Breast epithelium (tissue), 4 donors: ENCODE measurements around the gene CPNE6. TPM values are rescaled to one million over a fixed set of nuclear protein-coding genes. Genes with fewer than 3 reads are reported as not detected.

Experiments used
- DNase-seq, 2 donors: peaks; one replicate each; pipeline ENCODE4 v3.0.0-alpha.2; 2019; ENCODE audit warnings: low spot score in 2 of 2
- H3K27ac ChIP-seq, 2 donors: fragments of 200-600 bp; sonication (generic) in 1 of 2; one replicate each; pipeline ENCODE4 v1.5.1; 2016 to 2019; ENCODE audit warnings: mild to moderate bottlenecking in 1 of 2
- H3K27me3 ChIP-seq, 2 donors: fragments of 200-600 bp; sonication (generic) in 1 of 2; one replicate each; pipeline versions ENCODE4 v1.5.1 to v1.6.0; 2017 to 2019; ENCODE audit warnings: control low read depth in 1 of 2, mild to moderate bottlenecking in 1 of 2
- H3K36me3 ChIP-seq: fragments of 200-600 bp; one replicate; pipeline ENCODE4 v1.5.1; 2019
- H3K4me1 ChIP-seq, 2 donors: fragments of 200-600 bp; sonication (generic); one replicate each; pipeline ENCODE4 v1.5.1; 2016 to 2019; ENCODE audit warnings: control low read depth in 1 of 2
- H3K4me3 ChIP-seq, 3 donors: fragments of 200-600 bp; sonication (generic); 1 replicate in 2 of 3; 2 replicates in 1 of 3; pipeline ENCODE4 v1.5.1; 2016 to 2019; ENCODE audit warnings: mild to moderate bottlenecking in 3 of 3, moderate library complexity in 2 of 3
- H3K9me3 ChIP-seq, 2 donors: fragments of 200-600 bp; sonication (generic) in 1 of 2; one replicate each; pipeline ENCODE4 v1.5.1; 2016 to 2019; ENCODE audit warnings: control low read depth in 1 of 2
- POLR2A ChIP-seq: fragments of 450-650 bp; IDR thresholded peaks from one replicate; pipeline ENCODE4 v1.6.1; 2016; ENCODE audit warnings: antibody characterized with exemption, mild to moderate bottlenecking, moderate library complexity
- POLR2AphosphoS5 ChIP-seq, 3 donors: sonication (generic); formaldehyde crosslinking; IDR thresholded peaks; one replicate each; pipeline ENCODE4 v1.6.1; 2017; ENCODE audit warnings: antibody characterized with exemption in 3 of 3
- intact Hi-C: fragments of 100-400 bp; cut with DNase I; formaldehyde crosslinking; loops from one replicate; pipeline ENCODE4 v1.15.1; 2023; ENCODE audit warnings: low total_unique reads
- total RNA-seq, 3 donors: library from RNA; depleted of rRNA; stranded (reverse); fragments of >200 nt; gene quantifications; one replicate each; pipeline ENCODE4 v1.1.0, GENCODE V29; 2016
- TF ChIP-seq, protein P1 (sequence below), 3 donors: fragments of 450-650 bp; IDR thresholded peaks; one replicate each; pipeline ENCODE4 v1.5.1; 2016 to 2017; ENCODE audit warnings: antibody characterized with exemption in 3 of 3, mild to moderate bottlenecking in 3 of 3, moderate library complexity in 3 of 3

CPNE6 gene
- total RNA-seq, 3 donors from 2014 or later: not detected

- intact Hi-C loops: no loop called here
- no peak overlapping the region for H3K4me3 ChIP-seq
- H3K27me3 ChIP-seq: no peaks in the 10 kb centered on the region
- H3K36me3 ChIP-seq: no peaks in the 10 kb centered on the region
- H3K27ac ChIP-seq: peak overlapping the region; percentile 95 to 99
- DNase-seq: no peak
- TF ChIP-seq POLR2AphosphoS5 (IDR thresholded peaks at IDR 0.05): no peak
- TF ChIP-seq, protein P1, sequence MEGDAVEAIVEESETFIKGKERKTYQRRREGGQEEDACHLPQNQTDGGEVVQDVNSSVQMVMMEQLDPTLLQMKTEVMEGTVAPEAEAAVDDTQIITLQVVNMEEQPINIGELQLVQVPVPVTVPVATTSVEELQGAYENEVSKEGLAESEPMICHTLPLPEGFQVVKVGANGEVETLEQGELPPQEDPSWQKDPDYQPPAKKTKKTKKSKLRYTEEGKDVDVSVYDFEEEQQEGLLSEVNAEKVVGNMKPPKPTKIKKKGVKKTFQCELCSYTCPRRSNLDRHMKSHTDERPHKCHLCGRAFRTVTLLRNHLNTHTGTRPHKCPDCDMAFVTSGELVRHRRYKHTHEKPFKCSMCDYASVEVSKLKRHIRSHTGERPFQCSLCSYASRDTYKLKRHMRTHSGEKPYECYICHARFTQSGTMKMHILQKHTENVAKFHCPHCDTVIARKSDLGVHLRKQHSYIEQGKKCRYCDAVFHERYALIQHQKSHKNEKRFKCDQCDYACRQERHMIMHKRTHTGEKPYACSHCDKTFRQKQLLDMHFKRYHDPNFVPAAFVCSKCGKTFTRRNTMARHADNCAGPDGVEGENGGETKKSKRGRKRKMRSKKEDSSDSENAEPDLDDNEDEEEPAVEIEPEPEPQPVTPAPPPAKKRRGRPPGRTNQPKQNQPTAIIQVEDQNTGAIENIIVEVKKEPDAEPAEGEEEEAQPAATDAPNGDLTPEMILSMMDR (IDR thresholded peaks at IDR 0.05): no peak
- TF ChIP-seq POLR2A: no peak
- H3K4me1 ChIP-seq: peaks cover 0 to 4% of the 10 kb centered on the region in 2 donors
- H3K9me3 ChIP-seq: no peaks in the 10 kb centered on the region
These were observed 21.3 kb downstream of the CPNE6 start for GRCh38 chr14:24092505-24093206.

GRCh38 chr14:24093207-24093900, 22.0 kb downstream of the CPNE6 start:
- H3K27ac ChIP-seq: peak overlapping the region; percentile 95 to 99
- peak overlapping the region; percentile 91 to 98 (median 93) for H3K4me3 ChIP-seq
- intact Hi-C loops: no loop called here
- no peak for DNase-seq
- no peak for TF ChIP-seq POLR2A
- TF ChIP-seq, protein P1 (IDR thresholded peaks at IDR 0.05): no peak
- H3K27me3 ChIP-seq: no peaks in the 10 kb centered on the region
- no peaks in the 10 kb centered on the region for H3K36me3 ChIP-seq
- H3K4me1 ChIP-seq: peaks cover 0 to 4% of the 10 kb centered on the region in 2 donors
- no peaks in the 10 kb centered on the region for H3K9me3 ChIP-seq

GRCh38 chr14:24093901-24094840, 22.8 kb downstream of the CPNE6 start, which contains the start of gene PCK2:
Gene PCK2, plus strand, starts transcription at chr14:24094311. Its CDS starts 95 bp downstream, at chr14:24094406.
- Histone ChIP-seq H3K27ac (peak within 1 kb of the TSS; percentile 95 to 99), H3K4me3 (peak within 1 kb of the TSS; percentile 91 to 98 (median 93)), H3K36me3 (no peaks in the 10 kb centered on the region), H3K4me1 (peaks cover 0 to 4% of the 10 kb centered on the region in 2 donors), H3K27me3 (no peaks in the 10 kb centered on the region), H3K9me3 (no peaks in the 10 kb centered on the region)
- intact Hi-C loops: no loop called here
- TF ChIP-seq, protein P1 (IDR thresholded peaks at IDR 0.05): peak in 2 of 3 donors; percentile 10 to 21
- TF ChIP-seq POLR2A (peak; percentile 29), POLR2AphosphoS5 (IDR thresholded peaks at IDR 0.05) (peak in 2 of 3 donors; percentile 18 to 41)
- DNase-seq: peak; percentile 91 to 94

DNA sequence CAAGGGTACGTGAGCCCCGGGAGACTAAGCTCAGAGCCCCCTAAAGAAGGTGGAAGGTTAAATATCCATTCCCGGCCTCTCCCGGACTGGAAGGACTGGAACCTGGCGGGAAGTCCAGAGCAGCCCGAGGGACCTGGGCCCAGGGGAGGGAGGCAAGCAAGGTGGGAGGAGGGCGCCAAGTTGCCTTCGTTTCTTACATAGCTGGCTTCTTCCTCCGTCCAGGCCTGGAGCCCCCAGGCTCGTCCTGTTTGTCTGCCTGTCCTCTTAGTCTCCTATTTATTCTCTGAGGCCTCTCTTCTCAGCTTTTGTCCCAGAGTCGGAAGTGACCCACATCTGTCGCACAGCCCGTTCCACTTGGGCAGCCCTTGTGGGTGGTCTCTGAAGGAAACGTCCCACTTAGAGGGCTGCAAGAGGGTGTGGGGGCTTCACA, 23.5 kb downstream of the CPNE6 start:
- TF ChIP-seq, protein P1 (IDR thresholded peaks at IDR 0.05): no peak
- TF ChIP-seq POLR2A: no peak
- TF ChIP-seq POLR2AphosphoS5 (IDR thresholded peaks at IDR 0.05): no peak
- Histone ChIP-seq H3K4me3 (peak overlapping the region; percentile 91 to 98 (median 93)), H3K9me3 (no peaks in the 10 kb centered on the region), H3K27ac (peak overlapping the region; percentile 95 to 99), H3K4me1 (peaks cover 0 to 4% of the 10 kb centered on the region in 2 donors), H3K27me3 (no peaks in the 10 kb centered on the region), H3K36me3 (no peaks in the 10 kb centered on the region)
- no peak for DNase-seq
- intact Hi-C loops: no loop called here
